HL-60 (cell line): ENCODE results near the gene P2RY12.

Source experiments
- DNase-seq, 2 experiments: peaks; one replicate each; pipeline ENCODE4 v3.0.0-alpha.2; 2010 to 2020; ENCODE audit warnings: low read depth in 1 of 2, low spot score in 1 of 2
- H3K27ac ChIP-seq: fragments of 250-450 bp; sonication (Bioruptor Pico); replicated peaks from 2 replicates; pipeline ENCODE4 v1.5.1; 2020; ENCODE audit warnings: mild to moderate bottlenecking, moderate library complexity
- H3K27me3 ChIP-seq: fragments of 250-450 bp; sonication (Bioruptor Pico); 2 replicates; pipeline ENCODE4 v1.5.1; 2021; ENCODE audit warnings: mild to moderate bottlenecking, moderate library complexity; ENCODE audit not compliant: insufficient read depth, poor library complexity, severe bottlenecking
- H3K4me3 ChIP-seq: replicated peaks from 2 replicates; pipeline ENCODE4 v1.5.1; 2011; ENCODE audit warnings: mild to moderate bottlenecking, control low read depth, low read length; ENCODE audit not compliant: insufficient read depth
- CTCF ChIP-seq: IDR thresholded peaks from one replicate; pipeline ENCODE4 v1.5.1; 2011; ENCODE audit warnings: low read length, control low read depth, inconsistent platforms; ENCODE audit not compliant: insufficient read depth
- GABPA ChIP-seq: IDR thresholded peaks from 2 replicates; pipeline ENCODE4 v1.6.1; 2012; ENCODE audit warnings: low read depth
- POLR2AphosphoS5 ChIP-seq: IDR thresholded peaks from 2 replicates; pipeline ENCODE4 v1.6.1; 2012; ENCODE audit warnings: low read depth
- REST ChIP-seq: IDR thresholded peaks from 2 replicates; pipeline ENCODE4 v1.6.1; 2012; ENCODE audit warnings: low read depth; ENCODE audit not compliant: insufficient replicate concordance
- SPI1 ChIP-seq: IDR thresholded peaks from 2 replicates; pipeline ENCODE4 v1.6.1; 2012; ENCODE audit warnings: low read depth, mild to moderate bottlenecking, borderline replicate concordance

Gene P2RY12

GRCh38 chr3:151301787-151302186, 82.8 kb downstream of the P2RY12 start:
- TF ChIP-seq SPI1: no peak
- no peak for TF ChIP-seq CTCF
- no peak for TF ChIP-seq POLR2AphosphoS5
- TF ChIP-seq GABPA: no peak
- no peak for TF ChIP-seq REST
- no peak overlapping the region for H3K4me3 ChIP-seq
- no peak for DNase-seq
- H3K27ac ChIP-seq: no peak overlapping the region
- H3K27me3 ChIP-seq: no peaks in the 10 kb centered on the region

GRCh38 chr3:151300539-151300938, 84.0 kb downstream of the P2RY12 start:
- DNase-seq: no peak
- H3K27me3 ChIP-seq: no peaks in the 10 kb centered on the region
- TF ChIP-seq GABPA: no peak
- no peak for TF ChIP-seq SPI1
- TF ChIP-seq POLR2AphosphoS5: no peak
- no peak for TF ChIP-seq REST
- TF ChIP-seq CTCF: no peak

GRCh38 chr3:151299006-151299405, 85.5 kb downstream of the P2RY12 start:
- no peaks in the 10 kb centered on the region for H3K27me3 ChIP-seq
- H3K4me3 ChIP-seq: no peak overlapping the region
- TF ChIP-seq CTCF: no peak
- no peak for TF ChIP-seq POLR2AphosphoS5
- TF ChIP-seq GABPA: no peak
- TF ChIP-seq SPI1: no peak
- no peak for TF ChIP-seq REST
- no peak for DNase-seq
- no peak overlapping the region for H3K27ac ChIP-seq

More at GRCh38 chr3:151300539-151300938, 84.0 kb downstream of the P2RY12 start:
- Histone ChIP-seq H3K4me3 (no peak overlapping the region), H3K27ac (no peak overlapping the region)
